Mesodermal cell (in vitro differentiated cells): ENCODE data around the gene PKP2.
"Not testable (repeated sequence)": the region's sequence is repeated elsewhere in the genome, so short reads cannot be mapped to it uniquely, and the experiment has no call there.

Experiments used
- H3K27ac ChIP-seq: 2 replicates; pipeline ENCODE4 v1.7.0; 2013; ENCODE audit warnings: mild to moderate bottlenecking, low read depth, low read length, moderate library complexity; ENCODE audit not compliant: severe bottlenecking
- H3K36me3 ChIP-seq: 2 replicates; pipeline ENCODE4 v1.7.1; 2013; ENCODE audit warnings: mild to moderate bottlenecking, low read length, moderate library complexity; ENCODE audit not compliant: control insufficient read depth, insufficient read depth
- H3K4me1 ChIP-seq: one replicate; pipeline ENCODE4 v1.7.1; 2013; ENCODE audit warnings: mild to moderate bottlenecking, low read length; ENCODE audit not compliant: insufficient read depth, control insufficient read depth, poor library complexity, severe bottlenecking
- H3K4me3 ChIP-seq: 2 replicates; pipeline ENCODE4 v1.7.0; 2013; ENCODE audit warnings: low read length, control low read depth, mild to moderate bottlenecking; ENCODE audit not compliant: insufficient read depth, poor library complexity, severe bottlenecking; ENCODE audit errors: extremely low read depth
- H3K9me3 ChIP-seq: 2 replicates; pipeline ENCODE4 v1.7.1; 2013; ENCODE audit warnings: mild to moderate bottlenecking, low read length, moderate library complexity; ENCODE audit not compliant: control insufficient read depth
- WGBS, 2 experiments: methylation state at CpG; one replicate each; pipeline ENCODE4 v1.1.5; 2013; ENCODE audit warnings: missing lambda C conversion rate in 2 of 2; ENCODE audit not compliant: insufficient coverage in 2 of 2; 5-methylcytosine and 5-hydroxymethylcytosine counted together

The PKP2 gene

DNA sequence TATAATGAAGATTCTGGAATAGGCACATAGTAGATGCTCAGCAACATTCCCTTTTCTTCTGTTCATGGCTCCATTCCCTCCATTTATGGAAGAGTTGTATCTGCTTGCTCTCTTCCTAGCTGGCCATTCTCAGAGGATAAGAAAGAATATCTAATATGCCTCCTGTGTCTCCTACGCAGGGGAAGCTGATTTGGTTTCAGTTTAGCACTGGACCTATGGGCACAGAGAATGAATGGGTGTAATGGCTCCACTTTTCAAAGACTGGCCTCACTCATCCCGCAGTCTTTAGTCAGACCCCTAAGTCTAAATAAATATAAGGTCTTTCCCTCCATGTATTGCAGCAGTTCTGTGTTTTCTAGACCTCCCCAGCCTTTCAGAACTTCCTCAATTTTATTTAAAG is 2.0 kb downstream of the PKP2 start:
- Histone ChIP-seq H3K9me3 (no peaks in the 10 kb centered on the region), H3K4me3 (peak overlapping the region; percentile 70), H3K4me1 (peaks cover 25% of the 10 kb centered on the region), H3K36me3 (no peaks in the 10 kb centered on the region), H3K27ac (no peak overlapping the region)
- WGBS, 2 experiments, result 100% methylated on average over 1 of the region's 2 CpGs; no CpG with 5 or more reads in 1 of the 2 experiments

- WGBS, 2 experiments, result 22 to 63% methylated on average over 1 of the region's 2 CpGs
- H3K9me3 ChIP-seq, result no peaks in the 10 kb centered on the region
- peak overlapping the region; percentile 88 for H3K27ac ChIP-seq
- no peak overlapping the region for H3K4me3 ChIP-seq
- no peaks in the 10 kb centered on the region for H3K36me3 ChIP-seq
- peaks cover 29% of the 10 kb centered on the region for H3K4me1 ChIP-seq
Observed at GRCh38 chr12:32893458-32893857, 3.1 kb downstream of the PKP2 start.

DNA sequence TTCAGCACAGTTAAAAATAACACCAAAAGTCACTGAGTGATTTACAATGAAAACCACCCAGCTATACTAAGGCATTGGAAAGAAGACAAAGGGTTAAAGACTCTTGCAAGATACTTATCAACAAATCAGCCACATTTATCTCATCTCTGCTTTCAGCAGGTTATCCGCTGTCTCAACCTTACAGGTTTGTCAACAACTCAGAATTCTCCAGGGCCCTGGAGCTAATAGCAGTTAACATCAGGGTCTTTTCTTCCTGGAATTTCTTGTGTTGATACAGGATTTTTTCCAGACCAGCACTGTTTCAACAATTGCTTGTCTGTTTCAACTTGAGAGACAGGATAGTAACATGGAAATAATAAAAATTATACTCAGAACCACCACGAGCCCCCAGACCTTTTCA is 3.5 kb downstream of the PKP2 start:
- WGBS, 2 experiments, result 0% methylated on average over 1 of the region's 2 CpGs
- Histone ChIP-seq H3K36me3 (no peaks in the 10 kb centered on the region), H3K4me3 (peak overlapping the region; percentile 12), H3K4me1 (peaks cover 26% of the 10 kb centered on the region), H3K9me3 (no peaks in the 10 kb centered on the region), H3K27ac (peak overlapping the region; percentile 88)

- H3K36me3 ChIP-seq, H3K9me3 ChIP-seq, H3K4me3 ChIP-seq: not testable (repeated sequence)
- Histone ChIP-seq H3K4me1 (peaks cover 20% of the 10 kb centered on the region), H3K27ac (peak overlapping the region; percentile 88)
- 10 to 67% methylated on average over 2 to 3 of the region's 3 CpGs for WGBS, 2 experiments
Observed at GRCh38 chr12:32892369-32892768, 4.2 kb downstream of the PKP2 start.

DNA sequence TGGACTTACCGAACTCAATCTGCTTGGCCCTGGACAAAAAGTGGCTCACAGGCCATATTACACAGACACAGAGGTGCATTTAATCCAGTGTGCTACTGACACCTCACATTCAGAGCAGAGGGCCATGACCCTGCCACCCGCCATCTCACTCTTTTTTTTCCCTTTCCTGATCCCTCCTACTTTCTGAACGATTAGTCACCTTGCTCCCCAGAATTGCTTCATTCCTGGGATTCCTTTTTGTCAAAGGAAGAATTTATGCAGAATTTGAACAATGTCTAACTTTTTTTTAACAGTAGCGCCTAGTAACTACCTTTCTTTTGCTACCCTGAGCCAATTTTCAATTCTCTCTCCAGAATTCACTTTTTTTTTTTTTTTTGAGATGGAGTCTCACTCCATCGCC is 4.6 kb downstream of the PKP2 start:
- Histone ChIP-seq H3K36me3 (no peaks in the 10 kb centered on the region), H3K4me1 (peaks cover 19% of the 10 kb centered on the region), H3K27ac (peak overlapping the region; percentile 88), H3K4me3 (no peak overlapping the region), H3K9me3 (no peaks in the 10 kb centered on the region)
- WGBS, 2 experiments, result 23 to 37% methylated on average over 3 of the region's 5 CpGs

- Histone ChIP-seq H3K27ac (peak overlapping the region; percentile 88), H3K4me1 (peaks cover 19% of the 10 kb centered on the region), H3K36me3 (no peaks in the 10 kb centered on the region), H3K4me3 (no peak overlapping the region), H3K9me3 (no peaks in the 10 kb centered on the region)
- WGBS, 2 experiments, result 50 to 60% methylated on average over 1 of the region's 2 CpGs
Observed at GRCh38 chr12:32891526-32891925, 5.1 kb downstream of the PKP2 start.

GRCh38 chr12:32889011-32889760 is 7.4 kb downstream of the PKP2 start:
- peaks cover 27% of the 10 kb centered on the region for H3K4me1 ChIP-seq
- 83 to 98% methylated on average over 2 to 3 of the region's 5 CpGs for WGBS, 2 experiments
- peaks cover 4% of the 10 kb centered on the region for H3K36me3 ChIP-seq
- peak overlapping the region; percentile 73 for H3K27ac ChIP-seq
- H3K4me3 ChIP-seq, result no peak overlapping the region
- H3K9me3 ChIP-seq, result no peaks in the 10 kb centered on the region

- peaks cover 16% of the 10 kb centered on the region for H3K4me1 ChIP-seq
- H3K9me3 ChIP-seq, result no peaks in the 10 kb centered on the region
- H3K4me3 ChIP-seq, result no peak overlapping the region
- WGBS, 2 experiments, result 92 to 100% methylated on average over 2 of the region's 3 CpGs
- no peak overlapping the region for H3K27ac ChIP-seq
- peaks cover 4% of the 10 kb centered on the region for H3K36me3 ChIP-seq
Observed at GRCh38 chr12:32887058-32887457, 9.5 kb downstream of the PKP2 start.

DNA sequence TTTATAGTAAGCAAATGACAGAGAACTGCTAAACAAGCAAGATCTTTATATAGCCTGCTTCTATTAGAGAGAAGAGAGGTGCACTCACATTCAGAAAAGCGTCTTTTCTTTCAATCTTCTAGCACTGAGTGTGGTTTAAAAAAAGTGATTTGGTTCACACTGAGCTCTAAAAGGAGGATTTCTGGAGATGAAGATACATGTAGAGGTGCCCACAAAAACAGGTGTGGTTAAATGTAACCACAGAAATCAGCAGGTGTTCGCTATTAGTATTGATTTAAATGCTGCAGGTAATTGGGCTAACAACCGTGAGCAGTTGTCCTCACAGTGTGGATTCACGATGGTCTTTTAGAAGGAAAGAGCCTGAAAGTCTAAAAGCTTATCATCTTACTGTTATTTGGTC is 10.7 kb downstream of the PKP2 start:
- H3K27ac ChIP-seq, result no peak overlapping the region
- no peaks in the 10 kb centered on the region for H3K9me3 ChIP-seq
- peaks cover 4% of the 10 kb centered on the region for H3K36me3 ChIP-seq
- 72 to 84% methylated on average over 3 to 4 of the region's 4 CpGs for WGBS, 2 experiments
- peaks cover 13% of the 10 kb centered on the region for H3K4me1 ChIP-seq
- no peak overlapping the region for H3K4me3 ChIP-seq

GRCh38 chr12:32884962-32885361 is 11.6 kb downstream of the PKP2 start:
- H3K36me3 ChIP-seq, result peaks cover 4% of the 10 kb centered on the region
- peaks cover 19% of the 10 kb centered on the region for H3K4me1 ChIP-seq
- no peak overlapping the region for H3K27ac ChIP-seq
- WGBS, 2 experiments, result 75% methylated on average over 1 of the region's 4 CpGs; no CpG with 5 or more reads in 1 of the 2 experiments
- H3K9me3 ChIP-seq, result no peaks in the 10 kb centered on the region
- no peak overlapping the region for H3K4me3 ChIP-seq

DNA sequence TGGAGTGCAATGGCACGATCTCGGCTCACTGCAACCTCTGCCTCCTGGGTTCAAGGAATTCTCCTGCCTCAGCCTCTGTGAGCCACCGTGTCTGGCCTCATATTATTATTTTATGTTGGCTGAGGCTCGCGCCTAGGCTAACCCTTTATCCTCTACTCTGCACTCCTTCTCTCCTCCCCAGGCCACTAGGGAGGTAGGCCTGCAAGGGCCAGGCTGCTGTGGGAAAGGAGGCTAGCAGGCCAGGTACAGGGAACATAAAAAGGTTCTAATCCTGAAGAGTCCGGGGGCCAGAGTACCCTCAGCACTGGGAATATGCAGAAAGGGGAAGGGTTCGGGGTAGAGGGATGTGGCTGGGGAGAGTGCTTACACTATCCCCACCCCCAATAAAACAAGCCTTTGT is 14.9 kb downstream of the PKP2 start:
- H3K27ac ChIP-seq, result peak overlapping the region; percentile 58

More for the DNA sequence above, 14.9 kb downstream of the PKP2 start:
- 96% methylated on average over 4 of the region's 7 CpGs; no CpG with 5 or more reads in 1 of the 2 experiments for WGBS, 2 experiments
- H3K4me1 ChIP-seq, result peaks cover 16% of the 10 kb centered on the region
- H3K36me3 ChIP-seq, result peaks cover 23% of the 10 kb centered on the region
- H3K4me3 ChIP-seq, result no peak overlapping the region
- H3K9me3 ChIP-seq, result no peaks in the 10 kb centered on the region
